K562 (cell line): Measurements from ENCODE around the gene FMNL2.

Source experiments
- CTCF ChIP-seq, 3 experiments: IDR thresholded peaks in 2 of 3; conservative IDR thresholded peaks in 1 of 3; 2 replicates each; pipeline ENCODE4 v1.5.1; 2011 to 2012; ENCODE audit warnings: low read length in 3 of 3, mild to moderate bottlenecking in 3 of 3, control low read depth in 2 of 3, improper control_type of control experiment in 1 of 3, inconsistent platforms in 1 of 3, low read depth in 1 of 3, mixed read lengths in 1 of 3, moderate library complexity in 1 of 3; ENCODE audit not compliant: insufficient read depth in 2 of 3
- MCM5 ChIP-seq: fragments of 450-650 bp; IDR thresholded peaks from 2 replicates; pipeline ENCODE4 v1.6.1; 2016; ENCODE audit warnings: low read depth
- NR2C2 ChIP-seq, 2 experiments: fragments of 200-800 bp in 1 of 2; sonication (Bioruptor generic) in 1 of 2; sonication (generic) in 1 of 2; formaldehyde crosslinking in 1 of 2; IDR thresholded peaks; 2 replicates each; pipeline versions ENCODE4 v1.6.1 to v1.8.0; 2016 to 2022; ENCODE audit warnings: mild to moderate bottlenecking in 1 of 2, missing compliant biosample characterization in 1 of 2, missing genetic modification characterization in 1 of 2, missing genetic modification reagents in 1 of 2
- NRF1 ChIP-seq, 2 experiments: fragments of 450-650 bp; IDR thresholded peaks in 1 of 2; conservative IDR thresholded peaks in 1 of 2; 2 replicates each; pipeline ENCODE4 v1.6.1; 2014; ENCODE audit warnings: mild to moderate bottlenecking in 2 of 2
- POLR2A ChIP-seq: fragments of 450-650 bp; conservative IDR thresholded peaks from 2 replicates; pipeline ENCODE4 v1.6.1; 2016
- RAD21 ChIP-seq, 2 experiments: fragments of 250-450 bp in 1 of 2; fragments of 450-650 bp in 1 of 2; sonication (Bioruptor Pico) in 1 of 2; formaldehyde crosslinking in 1 of 2; IDR thresholded peaks in 1 of 2; conservative IDR thresholded peaks in 1 of 2; 2 replicates each; pipeline versions ENCODE4 v1.4.0 to v1.8.0; 2020 to 2022; ENCODE audit warnings: mild to moderate bottlenecking in 2 of 2, moderate library complexity in 1 of 2
- RFX5 ChIP-seq: IDR thresholded peaks from 2 replicates; pipeline ENCODE4 v1.6.1; 2011; ENCODE audit warnings: low read depth, mild to moderate bottlenecking, improper control_type of control experiment, low read length
- SP2 ChIP-seq: IDR thresholded peaks from 2 replicates; pipeline ENCODE4 v1.6.1; 2011; ENCODE audit warnings: mild to moderate bottlenecking, low read depth, low read length, moderate library complexity; ENCODE audit not compliant: poor library complexity, severe bottlenecking; ENCODE audit errors: extremely low read depth
- SRF ChIP-seq, 2 experiments: fragments of 250-450, 450-650 bp in 1 of 2; sonication (Bioruptor Pico) in 1 of 2; sonication (generic) in 1 of 2; formaldehyde crosslinking; IDR thresholded peaks; 2 replicates each; pipeline versions ENCODE4 v1.5.0 to v1.5.1; 2020 to 2022; ENCODE audit warnings: mild to moderate bottlenecking in 1 of 2, missing genetic modification reagents in 1 of 2
- TRIM24 ChIP-seq, 2 experiments: fragments of 450-650 bp; IDR thresholded peaks; 2 replicates each; pipeline ENCODE4 v1.6.1; 2016
- ZNF3 ChIP-seq: fragments of 250-450 bp; sonication (Bioruptor Pico); IDR thresholded peaks from 2 replicates; pipeline ENCODE4 v1.5.0; 2021; ENCODE audit warnings: mild to moderate bottlenecking, moderate library complexity
- ZNF436 ChIP-seq: fragments of 250-450, 450-650 bp; sonication (Bioruptor Pico); formaldehyde crosslinking; IDR thresholded peaks from 2 replicates; pipeline ENCODE4 v1.7.0; 2020; ENCODE audit warnings: mild to moderate bottlenecking

DNA sequence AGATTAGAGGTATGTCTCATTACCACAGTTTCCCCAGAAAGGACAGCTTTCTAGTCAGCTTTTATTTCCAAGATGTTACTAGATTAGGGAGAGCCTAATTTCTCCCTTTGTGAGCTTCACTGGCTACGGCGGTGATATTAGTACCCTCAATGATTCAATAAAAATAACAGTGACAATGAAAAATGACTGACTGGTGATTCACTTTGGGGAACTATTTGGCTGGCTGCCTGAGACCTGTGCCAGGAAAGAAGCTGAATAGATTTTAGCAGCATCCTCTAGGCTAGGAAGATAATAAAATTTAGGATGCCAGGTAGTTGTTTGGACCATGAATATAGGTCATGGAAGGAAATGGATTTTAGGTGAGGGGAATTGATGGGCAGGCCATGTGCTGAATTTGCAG lies 178.7 kb downstream of the FMNL2 start:
- TF ChIP-seq NR2C2 (CRISPR knock-in tag; IDR thresholded peaks at IDR 0.05): no peak
- no peak for TF ChIP-seq NR2C2 (tag; IDR thresholded peaks at IDR 0.05)
- TF ChIP-seq SRF (CRISPR knock-in tag; IDR thresholded peaks at IDR 0.05): no peak
- TF ChIP-seq RAD21 (CRISPR knock-in tag; conservative IDR thresholded peaks at IDR 0.05 in 1 of 2, IDR thresholded peaks at IDR 0.05 in 1 of 2): no peak
- no peak for TF ChIP-seq SP2
- TF ChIP-seq MCM5: no peak
- no peak for TF ChIP-seq ZNF3
- no peak for TF ChIP-seq CTCF (IDR thresholded peaks at IDR 0.05 in 2 of 3, conservative IDR thresholded peaks at IDR 0.05 in 1 of 3; ENCODE audit: insufficient read depth in 2 of 3, low read depth in 1 of 3, low read length in 3 of 3)
- TF ChIP-seq POLR2A: no peak
- no peak for TF ChIP-seq TRIM24 (IDR thresholded peaks at IDR 0.05)
- no peak for TF ChIP-seq ZNF436 (CRISPR knock-in tag)
- no peak for TF ChIP-seq RFX5
- no peak for TF ChIP-seq NRF1 (conservative IDR thresholded peaks at IDR 0.05 in 1 of 2, IDR thresholded peaks at IDR 0.05 in 1 of 2)
